Liver (tissue), 9 donors: ENCODE data around the gene LRRC63. TPM values are rescaled to one million over a fixed set of nuclear protein-coding genes. Genes with fewer than 3 reads are reported as not detected.

Experiments used
- DNase-seq: peaks from one replicate; pipeline ENCODE4 v3.0.0-alpha.2; 2017; ENCODE audit warnings: low spot score
- H3K27ac ChIP-seq, 2 donors: one replicate each; pipeline ENCODE4 v1.7.0; 2013; ENCODE audit warnings: inconsistent platforms in 2 of 2, low read length in 2 of 2, control low read depth in 1 of 2, low read depth in 1 of 2, mild to moderate bottlenecking in 1 of 2
- H3K27me3 ChIP-seq, 4 donors: one replicate each; pipeline versions ENCODE4 v1.6.1 to v1.7.0; 2013; ENCODE audit warnings: low read length in 3 of 4, inconsistent platforms in 1 of 4, mild to moderate bottlenecking in 1 of 4, moderate library complexity in 1 of 4; ENCODE audit not compliant: control insufficient read depth in 4 of 4, insufficient read depth in 4 of 4
- H3K36me3 ChIP-seq, 4 donors: one replicate each; pipeline versions ENCODE4 v1.6.1 to v1.7.0; 2013; ENCODE audit warnings: low read length in 3 of 4, mild to moderate bottlenecking in 3 of 4, low read depth in 1 of 4, moderate library complexity in 1 of 4; ENCODE audit not compliant: control insufficient read depth in 4 of 4, insufficient read depth in 3 of 4
- H3K4me1 ChIP-seq, 4 donors: one replicate each; pipeline versions ENCODE4 v1.6.1 to v1.7.0; 2013; ENCODE audit warnings: low read length in 3 of 4, mild to moderate bottlenecking in 3 of 4, moderate library complexity in 1 of 4; ENCODE audit not compliant: control insufficient read depth in 4 of 4, insufficient read depth in 4 of 4
- H3K4me3 ChIP-seq, 3 donors: one replicate each; pipeline versions ENCODE4 v1.6.1 to v1.7.0; 2013; ENCODE audit warnings: low read length in 3 of 3, control low read depth in 1 of 3, low read depth in 1 of 3, mild to moderate bottlenecking in 1 of 3
- H3K9ac ChIP-seq, 2 donors: one replicate each; pipeline ENCODE4 v1.7.0; 2013; ENCODE audit warnings: low read length in 2 of 2, mild to moderate bottlenecking in 2 of 2, moderate library complexity in 2 of 2, control low read depth in 1 of 2, low read depth in 1 of 2
- H3K9me3 ChIP-seq, 4 donors: one replicate each; pipeline versions ENCODE4 v1.6.1 to v1.7.0; 2013; ENCODE audit warnings: low read length in 3 of 4; ENCODE audit not compliant: control insufficient read depth in 4 of 4
- CTCF ChIP-seq: fragments of 150-350 bp; IDR thresholded peaks from 2 replicates; pipeline ENCODE4 v1.5.1; 2017; ENCODE audit warnings: improper control_type of control experiment, low read depth, low read length; ENCODE audit not compliant: missing input control
- EGR1 ChIP-seq, 2 donors: IDR thresholded peaks; 2 replicates each; pipeline ENCODE4 v1.6.1; 2016 to 2018; ENCODE audit warnings: antibody characterized with exemption in 2 of 2, low read depth in 2 of 2
- FOXA1 ChIP-seq: IDR thresholded peaks from 2 replicates; pipeline ENCODE4 v1.6.1; 2016; ENCODE audit warnings: antibody characterized with exemption
- FOXA2 ChIP-seq: IDR thresholded peaks from 2 replicates; pipeline ENCODE4 v1.6.1; 2016; ENCODE audit warnings: antibody characterized with exemption
- GABPA ChIP-seq, 2 donors: IDR thresholded peaks in 1 of 2; conservative IDR thresholded peaks in 1 of 2; 2 replicates each; pipeline ENCODE4 v1.6.1; 2016; ENCODE audit warnings: antibody characterized with exemption in 2 of 2, mild to moderate bottlenecking in 1 of 2, moderate library complexity in 1 of 2
- HNF4A ChIP-seq, 2 donors: conservative IDR thresholded peaks; 2 replicates each; pipeline ENCODE4 v1.6.1; 2016; ENCODE audit warnings: antibody characterized with exemption in 2 of 2, mild to moderate bottlenecking in 2 of 2
- HNF4G ChIP-seq: IDR thresholded peaks from 2 replicates; pipeline ENCODE4 v1.6.1; 2016; ENCODE audit warnings: antibody characterized with exemption
- MAX ChIP-seq: IDR thresholded peaks from 2 replicates; pipeline ENCODE4 v1.6.1; 2016; ENCODE audit warnings: antibody characterized with exemption
- NR2F2 ChIP-seq: IDR thresholded peaks from 2 replicates; pipeline ENCODE4 v1.6.1; 2016; ENCODE audit warnings: antibody characterized with exemption
- RAD21 ChIP-seq, 2 donors: IDR thresholded peaks; 2 replicates each; pipeline ENCODE4 v1.6.1; 2016; ENCODE audit warnings: antibody characterized with exemption in 2 of 2, mild to moderate bottlenecking in 2 of 2
- REST ChIP-seq: IDR thresholded peaks from 2 replicates; pipeline ENCODE4 v1.6.1; 2016; ENCODE audit warnings: antibody characterized with exemption, mild to moderate bottlenecking
- RXRA ChIP-seq, 2 donors: IDR thresholded peaks; 2 replicates each; pipeline ENCODE4 v1.6.1; 2017 to 2018; ENCODE audit warnings: antibody characterized with exemption in 2 of 2, mild to moderate bottlenecking in 1 of 2
- SP1 ChIP-seq: IDR thresholded peaks from 2 replicates; pipeline ENCODE4 v1.6.1; 2018; ENCODE audit warnings: antibody characterized with exemption, mild to moderate bottlenecking
- TAF1 ChIP-seq: conservative IDR thresholded peaks from 2 replicates; pipeline ENCODE4 v1.6.1; 2016; ENCODE audit warnings: antibody characterized with exemption, mild to moderate bottlenecking
- YY1 ChIP-seq: IDR thresholded peaks from 2 replicates; pipeline ENCODE4 v1.6.1; 2016; ENCODE audit warnings: antibody characterized with exemption, mild to moderate bottlenecking
- ZBTB33 ChIP-seq: IDR thresholded peaks from 2 replicates; pipeline ENCODE4 v1.6.1; 2016; ENCODE audit warnings: antibody characterized with exemption
- WGBS: extraction: QIAGEN DNeasy Blood & Tissue Kit; methylation state at CpG from one replicate; pipeline ENCODE4 v1.1.7; 2013; 5-methylcytosine and 5-hydroxymethylcytosine counted together
- polyA plus RNA-seq, 2 donors: library from polyadenylated mRNA; stranded (reverse) in 1 of 2; unstranded in 1 of 2; fragments of 200-250 nt in 1 of 2; fragments of >200 nt in 1 of 2; fragmentation: Nextera tagmentation in 1 of 2; extraction: Ambion mirVana in 1 of 2; gene quantifications; one replicate each; pipeline versions ENCODE4 v1.2.1 to v1.2.3, GENCODE V29; 2013 to 2015
- total RNA-seq, 2 donors: library from RNA; depleted of rRNA; stranded (reverse); fragments of >200 nt; gene quantifications; one replicate each; pipeline ENCODE4 v1.2.3, GENCODE V29; 2014
- TF ChIP-seq, protein P1 (sequence below): IDR thresholded peaks from 2 replicates; pipeline ENCODE4 v1.6.1; 2016; ENCODE audit warnings: antibody characterized with exemption
- donor health status: healthy.
- donor health status: healthy.
- donor health status: healthy.
- donor health status: healthy.
- donor health status: healthy.

The LRRC63 gene
- total and polyA plus RNA-seq, 4 donors: 0.03 to 0.84 (median 0.09) TPM

GRCh38 chr13:46168341-46168740, 43.4 kb upstream of the LRRC63 start (continued):
- TF ChIP-seq CTCF (no peak), RAD21 (IDR thresholded peaks at IDR 0.05) (no peak), SP1 (no peak), MAX (no peak), TAF1 (no peak), HNF4G (no peak)

GRCh38 chr13:46168783-46169182, 42.9 kb upstream of the LRRC63 start:
- no peak overlapping the region for H3K27ac ChIP-seq
- TF ChIP-seq, protein P1, sequence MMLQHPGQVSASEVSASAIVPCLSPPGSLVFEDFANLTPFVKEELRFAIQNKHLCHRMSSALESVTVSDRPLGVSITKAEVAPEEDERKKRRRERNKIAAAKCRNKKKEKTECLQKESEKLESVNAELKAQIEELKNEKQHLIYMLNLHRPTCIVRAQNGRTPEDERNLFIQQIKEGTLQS: no peak
- TF ChIP-seq CTCF: no peak
- TF ChIP-seq SP1: no peak
- TF ChIP-seq RXRA (IDR thresholded peaks at IDR 0.05): no peak
- TF ChIP-seq REST: no peak
- TF ChIP-seq NR2F2: no peak
- no peak for TF ChIP-seq FOXA1
- TF ChIP-seq GABPA (IDR thresholded peaks at IDR 0.05 in 1 of 2, conservative IDR thresholded peaks at IDR 0.05 in 1 of 2): no peak
- TF ChIP-seq FOXA2: no peak
- TF ChIP-seq YY1: no peak
- TF ChIP-seq HNF4A (conservative IDR thresholded peaks at IDR 0.05): no peak
- TF ChIP-seq EGR1 (IDR thresholded peaks at IDR 0.05; ENCODE audit: low read depth in 2 of 2): no peak
- TF ChIP-seq ZBTB33: no peak
- WGBS: 65% methylated on average over 1 of the region's 1 CpG

More at GRCh38 chr13:46168783-46169182, 42.9 kb upstream of the LRRC63 start:
- H3K9ac ChIP-seq: no peak overlapping the region
- H3K4me1 ChIP-seq: peaks cover 0 to 6% (median 1%) of the 10 kb centered on the region in 4 donors
- H3K4me3 ChIP-seq: no peak overlapping the region
- DNase-seq: no peak
- no peaks in the 10 kb centered on the region for H3K9me3 ChIP-seq
- no peaks in the 10 kb centered on the region for H3K36me3 ChIP-seq
- no peaks in the 10 kb centered on the region for H3K27me3 ChIP-seq
